Measurements from ENCODE around the gene ACAT2.

- no peak for TF ChIP-seq CTCF (IDR thresholded peaks at IDR 0.05)
- no peak for TF ChIP-seq POLR2A (IDR thresholded peaks at IDR 0.05)
- TF ChIP-seq EP300 (IDR thresholded peaks at IDR 0.05) = no peak
These were observed 46.7 kb upstream of the ACAT2 start for GRCh38 chr6:159715166-159715565.
